GM12891 (cell line): Measurements from ENCODE around the gene NELFA.

Experiments
- POLR2A ChIP-seq: IDR thresholded peaks from 2 replicates; pipeline ENCODE4 v1.6.1; 2011; ENCODE audit warnings: low read depth, low read length, control low read depth
- POLR2AphosphoS5 ChIP-seq: IDR thresholded peaks from 2 replicates; pipeline ENCODE4 v1.6.1; 2011; ENCODE audit warnings: low read depth, low read length, control low read depth
- TAF1 ChIP-seq: IDR thresholded peaks from 2 replicates; pipeline ENCODE4 v1.6.1; 2011; ENCODE audit warnings: low read depth, low read length, control low read depth

DNA sequence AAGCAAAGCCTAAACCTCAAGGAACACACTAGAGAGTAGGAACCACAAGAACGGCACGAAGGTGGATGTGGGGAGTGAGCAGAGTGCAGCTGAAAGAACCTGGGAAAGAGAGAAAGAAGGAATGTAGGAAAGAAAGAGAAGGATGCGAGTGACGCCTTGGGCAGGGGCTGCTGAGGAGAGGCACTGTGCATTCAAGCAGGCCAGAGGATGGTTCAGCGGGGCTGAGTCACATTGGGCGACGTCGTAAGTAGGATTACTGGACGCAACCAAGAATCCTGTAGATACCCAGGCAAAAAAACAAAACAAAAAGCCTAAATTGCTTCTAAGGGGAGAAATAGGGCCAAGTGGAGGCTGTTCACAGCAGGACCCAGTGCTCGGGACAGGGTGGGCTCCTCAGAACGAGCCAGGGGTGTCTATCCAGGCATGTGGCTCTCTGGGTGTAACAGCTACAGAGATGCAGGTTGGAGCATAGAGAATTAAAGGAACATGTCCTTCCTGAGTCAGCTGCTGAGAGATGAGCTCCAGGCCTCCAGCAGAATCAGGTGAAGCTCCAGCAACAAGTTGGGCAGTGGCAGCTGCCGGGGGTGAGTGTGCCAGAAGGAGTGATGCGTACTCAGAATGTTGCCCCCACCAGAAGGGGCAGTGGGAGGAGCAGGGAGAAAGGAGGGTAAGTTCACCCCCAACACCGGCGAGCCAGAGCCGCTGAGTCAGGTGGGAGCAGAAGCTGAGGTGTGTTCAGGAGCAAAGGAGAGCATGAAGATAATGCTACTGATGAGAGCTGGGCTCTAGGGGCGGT, 38.6 kb downstream of the NELFA start:
- TF ChIP-seq POLR2AphosphoS5 (no peak), TAF1 (no peak), POLR2A (no peak)
